Loucy (cell line): ENCODE results near the gene LPAR3.

Source experiments
- H2AFZ ChIP-seq: fragments of 200-600 bp; sonication (generic); 2 replicates; pipeline ENCODE4 v1.6.0; 2016; ENCODE audit warnings: antibody characterized with exemption, mild to moderate bottlenecking, low read length, moderate library complexity
- H3F3A ChIP-seq: fragments of 200-600 bp; 2 replicates; pipeline ENCODE4 v1.6.0; 2016; ENCODE audit warnings: antibody characterized with exemption, low read depth, mild to moderate bottlenecking
- H3K27me3 ChIP-seq: fragments of 200-600 bp; sonication (generic); 2 replicates; pipeline ENCODE4 v1.6.1; 2014; ENCODE audit warnings: low read length, mild to moderate bottlenecking; ENCODE audit not compliant: insufficient read depth, poor library complexity, severe bottlenecking
- H3K36me3 ChIP-seq: fragments of 200-600 bp; sonication (generic); 2 replicates; pipeline ENCODE4 v1.6.1; 2016; ENCODE audit warnings: low read length; ENCODE audit not compliant: insufficient read depth
- H3K4me1 ChIP-seq: fragments of 200-600 bp; sonication (generic); 2 replicates; pipeline ENCODE4 v1.5.1; 2014; ENCODE audit warnings: low read length, mild to moderate bottlenecking; ENCODE audit not compliant: insufficient read depth, poor library complexity, severe bottlenecking
- H3K4me2 ChIP-seq: fragments of 200-600 bp; sonication (generic); 2 replicates; pipeline ENCODE4 v1.6.0; 2014; ENCODE audit warnings: antibody characterized with exemption, low read length, low read depth, mild to moderate bottlenecking; ENCODE audit not compliant: poor library complexity, severe bottlenecking
- H3K4me3 ChIP-seq: fragments of 200-600 bp; sonication (generic); 2 replicates; pipeline ENCODE4 v1.5.1; 2014; ENCODE audit warnings: low read length, mild to moderate bottlenecking, mixed read lengths; ENCODE audit not compliant: poor library complexity, severe bottlenecking
- H3K79me2 ChIP-seq: fragments of 200-600 bp; sonication (generic); 2 replicates; pipeline ENCODE4 v1.6.1; 2014; ENCODE audit warnings: low read length; ENCODE audit not compliant: insufficient read depth
- H3K9ac ChIP-seq: fragments of 200-600 bp; sonication (generic); 2 replicates; pipeline ENCODE4 v1.6.0; 2014; ENCODE audit warnings: mild to moderate bottlenecking, low read depth, low read length, moderate library complexity; ENCODE audit not compliant: poor library complexity, severe bottlenecking
- H3K9me2 ChIP-seq: fragments of 200-600 bp; sonication (generic); replicated peaks from 2 replicates; pipeline ENCODE4 v1.6.1; 2016; ENCODE audit warnings: low read depth, low read length, mixed read lengths
- H3K9me3 ChIP-seq: fragments of 200-600 bp; sonication (generic); 2 replicates; pipeline ENCODE4 v1.6.1; 2014; ENCODE audit warnings: mild to moderate bottlenecking, antibody characterized with exemption, low read length, low read depth; ENCODE audit not compliant: insufficient read depth
- H4K20me1 ChIP-seq: fragments of 200-600 bp; sonication (generic); 2 replicates; pipeline ENCODE4 v1.6.0; 2014; ENCODE audit warnings: antibody characterized with exemption, low read length, mild to moderate bottlenecking; ENCODE audit not compliant: insufficient read depth, poor library complexity, severe bottlenecking
- EZH2phosphoT487 ChIP-seq: fragments of 200-600 bp; IDR thresholded peaks from 2 replicates; pipeline ENCODE4 v1.6.1; 2018; ENCODE audit warnings: antibody characterized with exemption, mild to moderate bottlenecking, moderate library complexity, borderline replicate concordance
- TF ChIP-seq, protein P1 (sequence below): fragments of 200-600 bp; sonication (generic); conservative IDR thresholded peaks from 2 replicates; pipeline ENCODE4 v1.5.1; 2014; ENCODE audit warnings: mild to moderate bottlenecking, antibody characterized with exemption, low read length

The LPAR3 gene

GRCh38 chr1:84792421-84792820, 100.6 kb downstream of the LPAR3 start:
- no peak for TF ChIP-seq EZH2phosphoT487
- TF ChIP-seq, protein P1, sequence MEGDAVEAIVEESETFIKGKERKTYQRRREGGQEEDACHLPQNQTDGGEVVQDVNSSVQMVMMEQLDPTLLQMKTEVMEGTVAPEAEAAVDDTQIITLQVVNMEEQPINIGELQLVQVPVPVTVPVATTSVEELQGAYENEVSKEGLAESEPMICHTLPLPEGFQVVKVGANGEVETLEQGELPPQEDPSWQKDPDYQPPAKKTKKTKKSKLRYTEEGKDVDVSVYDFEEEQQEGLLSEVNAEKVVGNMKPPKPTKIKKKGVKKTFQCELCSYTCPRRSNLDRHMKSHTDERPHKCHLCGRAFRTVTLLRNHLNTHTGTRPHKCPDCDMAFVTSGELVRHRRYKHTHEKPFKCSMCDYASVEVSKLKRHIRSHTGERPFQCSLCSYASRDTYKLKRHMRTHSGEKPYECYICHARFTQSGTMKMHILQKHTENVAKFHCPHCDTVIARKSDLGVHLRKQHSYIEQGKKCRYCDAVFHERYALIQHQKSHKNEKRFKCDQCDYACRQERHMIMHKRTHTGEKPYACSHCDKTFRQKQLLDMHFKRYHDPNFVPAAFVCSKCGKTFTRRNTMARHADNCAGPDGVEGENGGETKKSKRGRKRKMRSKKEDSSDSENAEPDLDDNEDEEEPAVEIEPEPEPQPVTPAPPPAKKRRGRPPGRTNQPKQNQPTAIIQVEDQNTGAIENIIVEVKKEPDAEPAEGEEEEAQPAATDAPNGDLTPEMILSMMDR = no peak
- H3K79me2 ChIP-seq = no peaks in the 10 kb centered on the region
- H3F3A ChIP-seq = no peaks in the 10 kb centered on the region

GRCh38 chr1:84789014-84789413, 104.0 kb downstream of the LPAR3 start:
- Histone ChIP-seq H3K9me2 (no peaks in the 10 kb centered on the region), H2AFZ (no peak overlapping the region), H3K27me3 (no peaks in the 10 kb centered on the region)

More at GRCh38 chr1:84792421-84792820, 100.6 kb downstream of the LPAR3 start:
- H2AFZ ChIP-seq = no peak overlapping the region
- H3K4me1 ChIP-seq = no peaks in the 10 kb centered on the region
- no peaks in the 10 kb centered on the region for H3K9me3 ChIP-seq
- H3K9ac ChIP-seq = no peak overlapping the region
- no peaks in the 10 kb centered on the region for H3K36me3 ChIP-seq
- no peak overlapping the region for H3K4me3 ChIP-seq
- no peaks in the 10 kb centered on the region for H3K27me3 ChIP-seq
- no peak overlapping the region for H3K4me2 ChIP-seq
- no peaks in the 10 kb centered on the region for H3K9me2 ChIP-seq
- no peaks in the 10 kb centered on the region for H4K20me1 ChIP-seq

DNA sequence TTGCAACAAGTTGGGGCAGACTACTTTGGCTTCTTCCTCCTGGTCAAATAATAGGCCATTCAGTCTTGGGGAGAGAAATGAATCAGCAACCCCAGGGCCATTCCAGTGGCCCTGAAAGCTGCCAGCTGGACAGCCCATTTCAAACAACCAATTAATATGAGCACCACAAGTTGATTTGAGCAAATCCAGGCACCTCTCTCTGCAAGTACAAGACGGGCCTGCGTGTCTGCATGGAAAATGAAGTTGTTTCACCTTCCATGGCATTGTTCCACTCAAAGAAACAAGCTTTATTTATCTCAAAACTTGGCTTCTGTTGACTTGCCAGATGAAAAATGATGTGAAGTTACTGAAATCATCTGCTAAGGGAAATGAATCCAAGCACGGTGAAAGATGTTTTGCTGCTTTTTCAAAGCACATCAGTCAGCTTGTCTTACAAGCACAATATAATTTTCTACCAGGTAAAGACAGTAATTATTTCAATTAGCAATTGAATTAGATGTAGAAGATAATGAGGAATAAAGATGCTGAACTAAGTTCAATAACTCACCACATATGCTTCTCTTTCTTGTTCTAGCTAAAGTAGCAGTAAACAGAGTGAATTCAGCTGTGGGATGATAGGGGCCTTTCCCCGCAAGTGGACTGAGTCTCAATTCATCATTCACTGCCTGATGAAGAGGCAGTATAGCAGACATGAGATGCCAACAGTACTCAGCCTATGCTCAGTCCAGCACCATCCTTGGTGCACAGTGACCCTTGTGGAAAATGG, 107.6 kb downstream of the LPAR3 start:
- no peak overlapping the region for H3K4me3 ChIP-seq
- H3K4me1 ChIP-seq = peaks cover 17% of the 10 kb centered on the region
- H3K27me3 ChIP-seq = no peaks in the 10 kb centered on the region
- no peak overlapping the region for H2AFZ ChIP-seq
- no peak overlapping the region for H3K9ac ChIP-seq
- no peaks in the 10 kb centered on the region for H3K9me2 ChIP-seq
- TF ChIP-seq, protein P1 = no peak
- no peak for TF ChIP-seq EZH2phosphoT487
- H3K36me3 ChIP-seq = no peaks in the 10 kb centered on the region
- H4K20me1 ChIP-seq = no peaks in the 10 kb centered on the region
- no peaks in the 10 kb centered on the region for H3K9me3 ChIP-seq
- no peaks in the 10 kb centered on the region for H3K79me2 ChIP-seq
- H3K4me2 ChIP-seq = no peak overlapping the region
- no peaks in the 10 kb centered on the region for H3F3A ChIP-seq

More at GRCh38 chr1:84789014-84789413, 104.0 kb downstream of the LPAR3 start:
- Histone ChIP-seq H3K79me2 (no peaks in the 10 kb centered on the region), H3K4me3 (no peak overlapping the region), H3K4me1 (no peaks in the 10 kb centered on the region), H3K4me2 (no peak overlapping the region), H3K36me3 (no peaks in the 10 kb centered on the region), H3K9me3 (no peaks in the 10 kb centered on the region), H4K20me1 (no peaks in the 10 kb centered on the region), H3F3A (no peaks in the 10 kb centered on the region), H3K9ac (no peak overlapping the region)
- TF ChIP-seq, protein P1 = no peak
- no peak for TF ChIP-seq EZH2phosphoT487
